Ectodermal cell (in vitro differentiated cells): ENCODE results near the gene TASP1.

Experiments
- H3K27ac ChIP-seq: 2 replicates; pipeline ENCODE4 v1.7.0; 2013; ENCODE audit warnings: mild to moderate bottlenecking, low read depth, low read length; ENCODE audit not compliant: insufficient read depth, poor library complexity, severe bottlenecking
- H3K27me3 ChIP-seq: 2 replicates; pipeline ENCODE4 v1.7.0; 2013; ENCODE audit warnings: mild to moderate bottlenecking, low read length; ENCODE audit not compliant: insufficient read depth, control insufficient read depth, poor library complexity, severe bottlenecking
- H3K36me3 ChIP-seq: one replicate; pipeline ENCODE4 v1.7.0; 2013; ENCODE audit warnings: low read length; ENCODE audit not compliant: control insufficient read depth, insufficient read depth
- H3K4me1 ChIP-seq: one replicate; pipeline ENCODE4 v1.7.0; 2013; ENCODE audit warnings: low read length; ENCODE audit not compliant: control insufficient read depth, insufficient read depth
- H3K4me3 ChIP-seq: 2 replicates; pipeline ENCODE4 v1.7.0; 2013; ENCODE audit warnings: low read depth, low read length, control low read depth; ENCODE audit not compliant: insufficient read depth
- H3K9me3 ChIP-seq: 2 replicates; pipeline ENCODE4 v1.7.0; 2013; ENCODE audit warnings: mild to moderate bottlenecking, low read length, moderate library complexity; ENCODE audit not compliant: control insufficient read depth
- WGBS, 2 experiments: methylation state at CpG; one replicate each; pipeline ENCODE4 v1.1.7; 2013; ENCODE audit warnings: missing lambda C conversion rate in 2 of 2; 5-methylcytosine and 5-hydroxymethylcytosine counted together

Gene TASP1

DNA sequence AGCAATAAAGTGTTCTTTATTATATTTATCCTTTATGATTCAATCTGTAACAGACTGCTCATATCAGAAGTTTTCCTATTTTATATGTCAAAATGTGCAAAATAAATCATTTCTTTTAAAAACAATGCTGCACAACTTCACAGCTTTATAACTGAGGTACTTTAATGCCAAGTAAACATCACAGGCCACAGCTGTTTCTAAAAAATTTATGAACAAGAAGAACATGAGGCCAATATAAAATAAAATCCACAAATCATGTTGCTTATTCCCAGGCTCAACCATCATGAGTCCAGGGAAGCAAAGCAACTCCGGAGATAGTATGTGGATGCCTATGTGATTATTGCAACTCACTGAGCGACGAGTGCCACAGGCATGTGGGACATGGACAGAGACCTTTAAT lies 222.2 kb downstream of the TASP1 start:
- Histone ChIP-seq H3K36me3 (no peaks in the 10 kb centered on the region), H3K27ac (no peak overlapping the region), H3K27me3 (no peaks in the 10 kb centered on the region), H3K9me3 (no peaks in the 10 kb centered on the region), H3K4me1 (peaks cover 5% of the 10 kb centered on the region), H3K4me3 (no peak overlapping the region)
- whole genome bisulfite sequencing, 2 experiments, result 98% methylated on average over 3 of the region's 3 CpGs

DNA sequence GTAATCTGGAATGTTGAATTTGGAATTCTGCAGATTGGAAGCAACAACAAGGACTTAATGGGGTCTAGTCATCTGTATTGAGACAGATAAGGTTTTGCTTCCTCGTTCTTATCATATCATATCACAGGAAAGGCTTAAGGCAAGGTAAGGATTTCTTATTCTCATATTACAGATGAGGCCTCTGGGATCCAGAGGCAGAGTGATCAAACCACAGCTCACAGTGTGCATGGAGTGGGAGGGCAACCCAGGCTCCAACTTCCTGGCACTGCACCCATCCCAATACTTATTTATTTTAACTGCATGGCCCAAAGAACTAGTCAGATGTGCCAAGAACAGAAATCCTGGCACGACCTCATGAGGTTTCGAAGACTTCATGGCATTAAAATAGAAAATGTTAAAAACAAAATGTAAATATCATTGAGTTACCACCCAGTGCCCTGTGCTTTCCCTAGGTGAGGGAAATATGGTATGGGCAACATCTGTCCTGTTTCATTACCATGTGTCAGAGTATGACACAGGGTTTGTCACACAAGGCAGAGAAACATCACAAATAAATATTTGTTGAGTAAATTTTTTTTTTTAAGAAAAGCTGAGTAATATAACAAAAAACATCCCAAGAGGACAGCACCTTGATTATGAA lies 225.8 kb downstream of the TASP1 start:
- H3K9me3 ChIP-seq, result no peaks in the 10 kb centered on the region
- peaks cover 5% of the 10 kb centered on the region for H3K4me1 ChIP-seq
- H3K36me3 ChIP-seq, result no peaks in the 10 kb centered on the region
- H3K4me3 ChIP-seq, result no peak overlapping the region
- H3K27me3 ChIP-seq, result no peaks in the 10 kb centered on the region
- no peak overlapping the region for H3K27ac ChIP-seq
- 87 to 97% methylated on average over 3 of the region's 3 CpGs for WGBS, 2 experiments

GRCh38 chr20:13404293-13404692 lies 234.4 kb downstream of the TASP1 start:
- Histone ChIP-seq H3K4me1 (no peaks in the 10 kb centered on the region), H3K4me3 (no peak overlapping the region), H3K36me3 (no peaks in the 10 kb centered on the region), H3K27me3 (no peaks in the 10 kb centered on the region), H3K9me3 (no peaks in the 10 kb centered on the region), H3K27ac (no peak overlapping the region)
- WGBS, 2 experiments, result 95 to 97% methylated on average over 4 of the region's 4 CpGs

- 48 to 50% methylated on average over 2 of the region's 2 CpGs for WGBS, 2 experiments
- Histone ChIP-seq H3K4me1 (no peaks in the 10 kb centered on the region), H3K27ac (no peak overlapping the region), H3K27me3 (no peaks in the 10 kb centered on the region), H3K36me3 (no peaks in the 10 kb centered on the region), H3K4me3 (no peak overlapping the region), H3K9me3 (no peaks in the 10 kb centered on the region)
Measured at GRCh38 chr20:13403453-13403852, 235.3 kb downstream of the TASP1 start.

DNA sequence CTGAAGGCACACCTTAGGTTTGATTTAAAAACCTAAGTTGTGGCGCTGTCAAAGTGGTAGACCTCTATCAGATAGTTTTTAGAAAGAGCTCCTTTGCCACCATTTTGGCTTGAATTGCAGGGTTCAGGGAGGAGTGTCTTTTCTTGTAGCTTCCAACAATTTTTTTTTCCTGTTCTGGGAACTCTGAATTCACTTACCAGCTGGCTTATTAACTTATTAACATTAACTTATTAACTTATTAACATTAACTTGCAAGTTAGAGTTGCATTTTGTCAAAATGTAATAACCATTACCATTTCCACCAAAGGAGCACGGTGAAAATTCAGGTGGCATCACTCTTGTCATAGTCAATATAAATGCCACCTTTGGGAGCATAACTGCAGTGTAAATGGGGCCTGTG lies 235.7 kb downstream of the TASP1 start:
- H3K4me3 ChIP-seq, result no peak overlapping the region
- 98 to 100% methylated on average over 2 of the region's 2 CpGs for WGBS, 2 experiments
- H3K27me3 ChIP-seq, result no peaks in the 10 kb centered on the region

DNA sequence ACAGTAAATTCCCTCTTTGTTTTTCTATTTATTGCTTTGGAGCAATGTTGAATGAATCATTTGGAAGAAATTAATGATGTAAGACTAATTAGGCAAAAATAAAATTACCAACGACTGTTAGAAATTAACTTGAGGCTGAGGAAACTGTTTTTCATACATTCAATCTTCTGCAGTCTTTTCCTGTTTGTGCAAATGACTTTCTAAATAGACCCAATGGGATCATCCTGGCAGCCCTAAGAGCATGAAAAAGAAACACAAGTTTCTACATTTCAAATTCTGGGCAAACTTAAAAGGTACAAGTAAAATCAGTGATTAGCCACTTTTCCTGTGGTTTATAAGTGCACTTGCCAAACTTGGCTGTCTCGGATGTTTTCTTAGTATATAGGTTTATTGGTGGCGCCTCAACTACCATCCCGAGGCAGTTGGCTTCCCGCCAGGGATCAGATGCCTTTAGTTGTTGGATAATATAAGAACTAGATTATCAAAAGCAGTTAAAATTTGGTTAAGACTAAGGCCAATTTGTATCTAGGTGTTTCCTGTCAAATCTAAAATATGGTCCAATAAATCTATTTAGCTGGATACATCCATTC lies 236.5 kb downstream of the TASP1 start:
- Histone ChIP-seq H3K27ac (no peak overlapping the region), H3K36me3 (no peaks in the 10 kb centered on the region), H3K27me3 (no peaks in the 10 kb centered on the region), H3K4me3 (no peak overlapping the region), H3K9me3 (no peaks in the 10 kb centered on the region), H3K4me1 (no peaks in the 10 kb centered on the region)
- WGBS, 2 experiments, result 96 to 98% methylated on average over 5 of the region's 5 CpGs

More for the DNA sequence above, 235.7 kb downstream of the TASP1 start:
- Histone ChIP-seq H3K27ac (no peak overlapping the region), H3K9me3 (no peaks in the 10 kb centered on the region), H3K36me3 (no peaks in the 10 kb centered on the region), H3K4me1 (no peaks in the 10 kb centered on the region)

GRCh38 chr20:13401596-13401995 lies 237.1 kb downstream of the TASP1 start:
- Histone ChIP-seq H3K4me1 (no peaks in the 10 kb centered on the region), H3K9me3 (no peaks in the 10 kb centered on the region), H3K27me3 (no peaks in the 10 kb centered on the region), H3K36me3 (no peaks in the 10 kb centered on the region), H3K4me3 (no peak overlapping the region), H3K27ac (no peak overlapping the region)
- 100% methylated on average over 1 of the region's 1 CpG; no CpG with 5 or more reads in 1 of the 2 experiments for WGBS, 2 experiments

DNA sequence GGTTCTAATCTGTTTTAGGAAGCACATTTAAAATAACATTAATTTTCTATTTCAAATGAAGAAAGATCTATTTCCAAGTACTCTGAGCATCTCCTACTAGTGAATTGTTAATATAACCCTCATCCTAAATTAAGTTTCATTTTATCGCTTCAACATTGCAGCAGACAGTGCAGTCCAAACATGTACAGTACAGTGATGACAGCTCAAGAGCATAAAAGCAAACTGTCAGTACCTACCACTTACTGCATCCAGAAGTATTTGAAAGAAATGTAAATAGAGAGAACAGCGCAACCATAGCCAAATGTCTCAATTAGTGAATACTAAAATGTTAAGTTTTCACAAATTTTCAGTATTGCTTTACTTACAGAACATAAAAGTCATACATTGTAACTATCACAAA lies 238.3 kb downstream of the TASP1 start:
- H3K4me3 ChIP-seq, result no peak overlapping the region
- H3K9me3 ChIP-seq, result no peaks in the 10 kb centered on the region
- H3K27me3 ChIP-seq, result no peaks in the 10 kb centered on the region
- H3K4me1 ChIP-seq, result no peaks in the 10 kb centered on the region
- no peak overlapping the region for H3K27ac ChIP-seq
- no peaks in the 10 kb centered on the region for H3K36me3 ChIP-seq
- WGBS, 2 experiments, result 87 to 91% methylated on average over 2 of the region's 2 CpGs

- H3K27me3 ChIP-seq, result no peaks in the 10 kb centered on the region
- no peaks in the 10 kb centered on the region for H3K36me3 ChIP-seq
- H3K9me3 ChIP-seq, result no peaks in the 10 kb centered on the region
- H3K4me3 ChIP-seq, result no peak overlapping the region
- WGBS, 2 experiments, result 96 to 100% methylated on average over 1 of the region's 1 CpG
- no peak overlapping the region for H3K27ac ChIP-seq
- no peaks in the 10 kb centered on the region for H3K4me1 ChIP-seq
Measured at GRCh38 chr20:13397300-13397724, 241.4 kb downstream of the TASP1 start.

GRCh38 chr20:13396826-13397225 lies 241.9 kb downstream of the TASP1 start:
- H3K4me1 ChIP-seq, result no peaks in the 10 kb centered on the region
- no peak overlapping the region for H3K4me3 ChIP-seq
- H3K36me3 ChIP-seq, result no peaks in the 10 kb centered on the region
- H3K9me3 ChIP-seq, result no peaks in the 10 kb centered on the region
- no peak overlapping the region for H3K27ac ChIP-seq
- H3K27me3 ChIP-seq, result no peaks in the 10 kb centered on the region
